ENCODE measurements around the gene HTRA2.
A peak's percentile ranks its signal among the peaks of the same experiment; 100 is the strongest.
"Not testable (repeated sequence)": the region's sequence is repeated elsewhere in the genome, so short reads cannot be mapped to it uniquely, and the experiment has no call there.

Gene HTRA2

GRCh38 chr2:74529357-74530238 lies at the start of gene HTRA2, which contains the start of gene AUP1:
HTRA2 (plus strand) TSS chr2:74529933; CDS start chr2:74530007, 74 bp downstream.
AUP1 (minus strand) TSS chr2:74529706; CDS start chr2:74529629, 77 bp downstream.
- DNase-seq: peak; percentile 93 to 100 (median 99)

GRCh38 chr2:74481431-74481830 lies 48.3 kb upstream of the HTRA2 start:
- DNase-seq: no peak

- DNase-seq: peak in 2 of 3 experiments; percentile 70 to 95
These were observed 47.6 kb upstream of the HTRA2 start for GRCh38 chr2:74481961-74482800.

GRCh38 chr2:74482801-74483674 lies 46.7 kb upstream of the HTRA2 start, which contains the start of the genes CCDC142 and TTC31:
CCDC142 (minus strand) TSS chr2:74482998; CDS start chr2:74482837, 161 bp downstream.
TTC31 (plus strand) TSS chr2:74483081; CDS start chr2:74483096, 15 bp downstream.
- peak; percentile 84 to 99 (median 99) for DNase-seq

GRCh38 chr2:74483675-74484164 lies 46.0 kb upstream of the HTRA2 start:
- DNase-seq: not testable (repeated sequence)

- DNase-seq: no peak
These were observed 43.6 kb upstream of the HTRA2 start for GRCh38 chr2:74486141-74486540.

- no peak for DNase-seq
These were observed 40.9 kb upstream of the HTRA2 start for GRCh38 chr2:74488643-74489481.

- no peak for DNase-seq
These were observed 39.8 kb upstream of the HTRA2 start for GRCh38 chr2:74489906-74490305.

- DNase-seq: no peak
These were observed 37.8 kb upstream of the HTRA2 start for GRCh38 chr2:74491648-74492544.

GRCh38 chr2:74493546-74493945 lies 36.2 kb upstream of the HTRA2 start:
- no peak for DNase-seq

GRCh38 chr2:74495440-74495839 lies 34.3 kb upstream of the HTRA2 start:
- no peak for DNase-seq

GRCh38 chr2:74496997-74497776 lies 32.5 kb upstream of the HTRA2 start:
- DNase-seq: peak in 2 of 3 experiments; percentile 50 to 56

- peak in 2 of 3 experiments; percentile 79 to 81 for DNase-seq
These were observed 31.8 kb upstream of the HTRA2 start for GRCh38 chr2:74497777-74498499.

- DNase-seq: peak in 1 of 3 experiments; percentile 49
These were observed 31.1 kb upstream of the HTRA2 start for GRCh38 chr2:74498500-74499266.

- DNase-seq: no peak
These were observed 30.3 kb upstream of the HTRA2 start, which contains the start of gene LBX2 for GRCh38 chr2:74499267-74499939. LBX2 (minus strand) TSS chr2:74499603; CDS start chr2:74499537, 66 bp downstream.

- DNase-seq: no peak
These were observed 29.7 kb upstream of the HTRA2 start for GRCh38 chr2:74499940-74500577.

Measured in NCI-H1417 (cell line).